Effector memory CD8-positive, alpha-beta T cell (primary cell): Measurements from ENCODE around the gene CEMIP2.

Experiments used
- ATAC-seq: fragments of 150-1000 bp; cut with Tn5 transposase; replicated peaks from 2 replicates; pipeline ENCODE4 v1.10.0; 2021; ENCODE audit warnings: mild to moderate bottlenecking, moderate library complexity
- DNase-seq, 3 experiments: peaks; one replicate each; pipeline ENCODE4 v3.0.0; 2021
- H3K27ac Mint-ChIP-seq, 2 donors: one replicate each; pipeline ENCODE4 v1.8.0; 2022; ENCODE audit warnings: mild to moderate bottlenecking in 2 of 2, mixed read lengths in 2 of 2, moderate library complexity in 2 of 2
- H3K27me3 Mint-ChIP-seq, 2 donors: one replicate each; pipeline ENCODE4 v1.8.0; 2022; ENCODE audit warnings: mixed read lengths in 2 of 2
- H3K36me3 Mint-ChIP-seq: one replicate; pipeline ENCODE4 v1.8.0; 2022; ENCODE audit warnings: mild to moderate bottlenecking, moderate library complexity, mixed read lengths; ENCODE audit not compliant: insufficient read depth
- H3K4me1 Mint-ChIP-seq, 2 donors: one replicate each; pipeline ENCODE4 v1.8.0; 2022; ENCODE audit warnings: low read depth in 2 of 2, mixed read lengths in 2 of 2
- H3K4me3 Mint-ChIP-seq, 2 donors: one replicate each; pipeline ENCODE4 v1.8.0; 2022; ENCODE audit warnings: mild to moderate bottlenecking in 2 of 2, mixed read lengths in 2 of 2, moderate library complexity in 2 of 2
- H3K9me3 Mint-ChIP-seq, 2 donors: one replicate each; pipeline ENCODE4 v1.8.0; 2022; ENCODE audit warnings: mixed read lengths in 2 of 2

The CEMIP2 gene

GRCh38 chr9:71752928-71753327 is 15.4 kb downstream of the CEMIP2 start:
- peak overlapping the region in 1 of 2 donors; percentile 64 for H3K27ac Mint-ChIP-seq

GRCh38 chr9:71752352-71752751 is 16.0 kb downstream of the CEMIP2 start:
- ATAC-seq (no peak), DNase-seq (no peak)
- no peak overlapping the region for H3K4me3 Mint-ChIP-seq
- H3K4me1 Mint-ChIP-seq: peaks cover 17 to 50% of the 10 kb centered on the region in 2 donors
- H3K27me3 Mint-ChIP-seq: no peaks in the 10 kb centered on the region
- H3K27ac Mint-ChIP-seq: peak overlapping the region in 1 of 2 donors; percentile 64
- H3K36me3 Mint-ChIP-seq: peaks cover 41% of the 10 kb centered on the region
- H3K9me3 Mint-ChIP-seq: no peaks in the 10 kb centered on the region

More at GRCh38 chr9:71752928-71753327, 15.4 kb downstream of the CEMIP2 start:
- Mint-ChIP-seq H3K4me1 (peaks cover 16 to 50% of the 10 kb centered on the region in 2 donors), H3K27me3 (no peaks in the 10 kb centered on the region), H3K36me3 (peaks cover 35% of the 10 kb centered on the region), H3K4me3 (peak overlapping the region in 1 of 2 donors; percentile 41), H3K9me3 (no peaks in the 10 kb centered on the region)
- no peak for DNase-seq
- no peak for ATAC-seq

GRCh38 chr9:71748280-71748743 is 20.0 kb downstream of the CEMIP2 start:
- no peaks in the 10 kb centered on the region for H3K27me3 Mint-ChIP-seq
- no peak for DNase-seq
- H3K36me3 Mint-ChIP-seq: peaks cover 69% of the 10 kb centered on the region
- no peaks in the 10 kb centered on the region for H3K9me3 Mint-ChIP-seq
- ATAC-seq: no peak
- no peak overlapping the region for H3K4me3 Mint-ChIP-seq
- peaks cover 16 to 38% of the 10 kb centered on the region in 2 donors for H3K4me1 Mint-ChIP-seq
- peak overlapping the region in 1 of 2 donors; percentile 25 for H3K27ac Mint-ChIP-seq

GRCh38 chr9:71747576-71747975 is 20.7 kb downstream of the CEMIP2 start:
- Mint-ChIP-seq H3K9me3 (no peaks in the 10 kb centered on the region), H3K4me1 (peaks cover 12 to 35% of the 10 kb centered on the region in 2 donors), H3K27ac (peak overlapping the region; percentile 25 to 33), H3K4me3 (no peak overlapping the region), H3K27me3 (no peaks in the 10 kb centered on the region), H3K36me3 (peaks cover 72% of the 10 kb centered on the region)
- DNase-seq (no peak), ATAC-seq (no peak)

- Mint-ChIP-seq H3K27ac (peak overlapping the region in 1 of 2 donors; percentile 29), H3K4me3 (no peak overlapping the region), H3K4me1 (peaks cover 7 to 36% of the 10 kb centered on the region in 2 donors), H3K36me3 (peaks cover 79% of the 10 kb centered on the region), H3K9me3 (no peaks in the 10 kb centered on the region), H3K27me3 (no peaks in the 10 kb centered on the region)
- ATAC-seq (no peak), DNase-seq (no peak)
Measured at GRCh38 chr9:71746758-71747125, 21.6 kb downstream of the CEMIP2 start.

- Mint-ChIP-seq H3K4me1 (peaks cover 7 to 35% of the 10 kb centered on the region in 2 donors), H3K27me3 (no peaks in the 10 kb centered on the region), H3K4me3 (no peak overlapping the region), H3K36me3 (peaks cover 83% of the 10 kb centered on the region), H3K9me3 (no peaks in the 10 kb centered on the region), H3K27ac (peak overlapping the region; percentile 25 to 29)
- ATAC-seq: no peak
- DNase-seq: no peak
Measured at GRCh38 chr9:71746023-71746757, 22.1 kb downstream of the CEMIP2 start.

- Mint-ChIP-seq H3K27ac (peak overlapping the region; percentile 53 to 54), H3K9me3 (no peaks in the 10 kb centered on the region), H3K36me3 (peaks cover 88% of the 10 kb centered on the region), H3K27me3 (no peaks in the 10 kb centered on the region), H3K4me3 (no peak overlapping the region), H3K4me1 (peaks cover 7 to 29% of the 10 kb centered on the region in 2 donors)
- ATAC-seq: no peak
- DNase-seq: no peak
Measured at GRCh38 chr9:71744754-71745521, 23.4 kb downstream of the CEMIP2 start.

GRCh38 chr9:71743882-71744281 is 24.4 kb downstream of the CEMIP2 start:
- H3K4me3 Mint-ChIP-seq: no peak overlapping the region
- H3K36me3 Mint-ChIP-seq: peaks cover 88% of the 10 kb centered on the region
- peak overlapping the region in 1 of 2 donors; percentile 17 for H3K27ac Mint-ChIP-seq
- ATAC-seq (no peak), DNase-seq (no peak)
- no peaks in the 10 kb centered on the region for H3K9me3 Mint-ChIP-seq
- peaks cover 7 to 32% of the 10 kb centered on the region in 2 donors for H3K4me1 Mint-ChIP-seq
- no peaks in the 10 kb centered on the region for H3K27me3 Mint-ChIP-seq

- ATAC-seq: no peak
- Mint-ChIP-seq H3K36me3 (peaks cover 88% of the 10 kb centered on the region), H3K4me1 (peaks cover 7 to 29% of the 10 kb centered on the region in 2 donors), H3K4me3 (no peak overlapping the region), H3K27me3 (no peaks in the 10 kb centered on the region), H3K9me3 (no peaks in the 10 kb centered on the region), H3K27ac (peak overlapping the region in 1 of 2 donors; percentile 17)
- DNase-seq: no peak
Measured at GRCh38 chr9:71743217-71743705, 25.1 kb downstream of the CEMIP2 start.

- DNase-seq (no peak), ATAC-seq (no peak)
- H3K27me3 Mint-ChIP-seq: no peaks in the 10 kb centered on the region
- H3K36me3 Mint-ChIP-seq: peaks cover 88% of the 10 kb centered on the region
- H3K4me3 Mint-ChIP-seq: no peak overlapping the region
- no peaks in the 10 kb centered on the region for H3K9me3 Mint-ChIP-seq
- H3K4me1 Mint-ChIP-seq: peaks cover 7 to 28% of the 10 kb centered on the region in 2 donors
- peak overlapping the region in 1 of 2 donors; percentile 33 for H3K27ac Mint-ChIP-seq
Measured at GRCh38 chr9:71742703-71743102, 25.6 kb downstream of the CEMIP2 start.

GRCh38 chr9:71741926-71742648 is 26.2 kb downstream of the CEMIP2 start:
- Mint-ChIP-seq H3K36me3 (peaks cover 85% of the 10 kb centered on the region), H3K9me3 (no peaks in the 10 kb centered on the region), H3K4me3 (no peak overlapping the region), H3K27ac (peak overlapping the region in 1 of 2 donors; percentile 33), H3K27me3 (no peaks in the 10 kb centered on the region), H3K4me1 (peaks cover 3 to 28% of the 10 kb centered on the region in 2 donors)
- ATAC-seq (no peak), DNase-seq (no peak)

GRCh38 chr9:71740199-71740598 is 28.1 kb downstream of the CEMIP2 start:
- Mint-ChIP-seq H3K27ac (peak overlapping the region in 1 of 2 donors; percentile 53), H3K4me3 (no peak overlapping the region), H3K36me3 (peaks cover 83% of the 10 kb centered on the region), H3K9me3 (no peaks in the 10 kb centered on the region), H3K4me1 (peaks cover 8 to 28% of the 10 kb centered on the region in 2 donors), H3K27me3 (no peaks in the 10 kb centered on the region)
- DNase-seq (no peak), ATAC-seq (no peak)

- no peaks in the 10 kb centered on the region for H3K27me3 Mint-ChIP-seq
- no peak for DNase-seq
- no peak for ATAC-seq
- peaks cover 93% of the 10 kb centered on the region for H3K36me3 Mint-ChIP-seq
- H3K4me3 Mint-ChIP-seq: no peak overlapping the region
- no peaks in the 10 kb centered on the region for H3K9me3 Mint-ChIP-seq
- H3K27ac Mint-ChIP-seq: no peak overlapping the region
- H3K4me1 Mint-ChIP-seq: peaks cover 7 to 30% of the 10 kb centered on the region in 2 donors
Measured at GRCh38 chr9:71737455-71737854, 30.9 kb downstream of the CEMIP2 start.
